K562 (cell line): Measurements from ENCODE around the gene ARHGAP42.

Experiments
- ARID4B ChIP-seq: sonication (generic); formaldehyde crosslinking; IDR thresholded peaks from 2 replicates; pipeline ENCODE4 v1.8.0; 2022; ENCODE audit warnings: mild to moderate bottlenecking, missing genetic modification reagents
- EP300 ChIP-seq: IDR thresholded peaks from 2 replicates; pipeline ENCODE4 v1.6.1; 2012; ENCODE audit warnings: low read length, improper control_type of control experiment
- FOSL1 ChIP-seq: fragments of 200-800 bp; sonication (Bioruptor generic); conservative IDR thresholded peaks from 2 replicates; pipeline ENCODE4 v1.6.1; 2016; ENCODE audit warnings: missing genetic modification characterization, missing compliant biosample characterization
- GTF2F1 ChIP-seq: IDR thresholded peaks from 2 replicates; pipeline ENCODE4 v1.6.1; 2011; ENCODE audit warnings: low read depth, low read length, improper control_type of control experiment
- KDM1A ChIP-seq, 2 experiments: fragments of 450-650 bp; IDR thresholded peaks; 2 replicates each; pipeline ENCODE4 v1.6.1; 2016; ENCODE audit warnings: mild to moderate bottlenecking in 2 of 2
- MED1 ChIP-seq: sonication (generic); formaldehyde crosslinking; IDR thresholded peaks from 2 replicates; pipeline ENCODE4 v1.8.1; 2023; ENCODE audit warnings: missing genetic modification reagents, borderline replicate concordance
- NCOA1 ChIP-seq: fragments of 450-650 bp; IDR thresholded peaks from 2 replicates; pipeline ENCODE4 v1.6.1; 2016; ENCODE audit warnings: low read depth
- SRSF1 ChIP-seq: fragments of 200-400 bp; formaldehyde crosslinking; IDR thresholded peaks from 2 replicates; pipeline ENCODE4 v1.6.1; 2017; ENCODE audit warnings: mild to moderate bottlenecking, low read depth, low read length, moderate library complexity
- ZKSCAN3 ChIP-seq: fragments of 250-450 bp; sonication (Bioruptor Pico); IDR thresholded peaks from 2 replicates; pipeline ENCODE4 v1.4.0; 2020
- ZNF133 ChIP-seq: fragments of 250-450 bp; sonication (Bioruptor Pico); IDR thresholded peaks from 2 replicates; pipeline ENCODE4 v1.4.0; 2020; ENCODE audit warnings: mild to moderate bottlenecking
- ZNF3 ChIP-seq: fragments of 250-450 bp; sonication (Bioruptor Pico); IDR thresholded peaks from 2 replicates; pipeline ENCODE4 v1.5.0; 2021; ENCODE audit warnings: mild to moderate bottlenecking, moderate library complexity
- TF ChIP-seq, protein P1 (sequence below), 3 experiments: IDR thresholded peaks in 2 of 3; conservative IDR thresholded peaks in 1 of 3; 2 replicates each; pipeline ENCODE4 v1.5.1; 2011 to 2012; ENCODE audit warnings: low read length in 3 of 3, mild to moderate bottlenecking in 3 of 3, control low read depth in 2 of 3, improper control_type of control experiment in 1 of 3, inconsistent platforms in 1 of 3, low read depth in 1 of 3, mixed read lengths in 1 of 3, moderate library complexity in 1 of 3; ENCODE audit not compliant: insufficient read depth in 2 of 3
- TF ChIP-seq, protein P2 (sequence below): fragments of 450-650 bp; IDR thresholded peaks from 2 replicates; pipeline ENCODE4 v1.6.1; 2016; ENCODE audit warnings: borderline replicate concordance

GRCh38 chr11:100874203-100874602 lies 187.1 kb downstream of the ARHGAP42 start:
- TF ChIP-seq ZKSCAN3 (CRISPR knock-in tag): no peak
- TF ChIP-seq ZNF3 (CRISPR knock-in tag): no peak
- TF ChIP-seq, protein P1, sequence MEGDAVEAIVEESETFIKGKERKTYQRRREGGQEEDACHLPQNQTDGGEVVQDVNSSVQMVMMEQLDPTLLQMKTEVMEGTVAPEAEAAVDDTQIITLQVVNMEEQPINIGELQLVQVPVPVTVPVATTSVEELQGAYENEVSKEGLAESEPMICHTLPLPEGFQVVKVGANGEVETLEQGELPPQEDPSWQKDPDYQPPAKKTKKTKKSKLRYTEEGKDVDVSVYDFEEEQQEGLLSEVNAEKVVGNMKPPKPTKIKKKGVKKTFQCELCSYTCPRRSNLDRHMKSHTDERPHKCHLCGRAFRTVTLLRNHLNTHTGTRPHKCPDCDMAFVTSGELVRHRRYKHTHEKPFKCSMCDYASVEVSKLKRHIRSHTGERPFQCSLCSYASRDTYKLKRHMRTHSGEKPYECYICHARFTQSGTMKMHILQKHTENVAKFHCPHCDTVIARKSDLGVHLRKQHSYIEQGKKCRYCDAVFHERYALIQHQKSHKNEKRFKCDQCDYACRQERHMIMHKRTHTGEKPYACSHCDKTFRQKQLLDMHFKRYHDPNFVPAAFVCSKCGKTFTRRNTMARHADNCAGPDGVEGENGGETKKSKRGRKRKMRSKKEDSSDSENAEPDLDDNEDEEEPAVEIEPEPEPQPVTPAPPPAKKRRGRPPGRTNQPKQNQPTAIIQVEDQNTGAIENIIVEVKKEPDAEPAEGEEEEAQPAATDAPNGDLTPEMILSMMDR (IDR thresholded peaks at IDR 0.05 in 2 of 3, conservative IDR thresholded peaks at IDR 0.05 in 1 of 3; ENCODE audit: insufficient read depth in 2 of 3, low read depth in 1 of 3, low read length in 3 of 3): no peak
- TF ChIP-seq KDM1A (IDR thresholded peaks at IDR 0.05): no peak
- no peak for TF ChIP-seq ARID4B (CRISPR knock-in tag)
- TF ChIP-seq EP300: no peak
- TF ChIP-seq SRSF1: no peak
- TF ChIP-seq ZNF133 (CRISPR knock-in tag): no peak
- no peak for TF ChIP-seq MED1 (CRISPR knock-in tag)
- no peak for TF ChIP-seq FOSL1 (tag)
- no peak for TF ChIP-seq GTF2F1
- no peak for TF ChIP-seq NCOA1
- TF ChIP-seq, protein P2, sequence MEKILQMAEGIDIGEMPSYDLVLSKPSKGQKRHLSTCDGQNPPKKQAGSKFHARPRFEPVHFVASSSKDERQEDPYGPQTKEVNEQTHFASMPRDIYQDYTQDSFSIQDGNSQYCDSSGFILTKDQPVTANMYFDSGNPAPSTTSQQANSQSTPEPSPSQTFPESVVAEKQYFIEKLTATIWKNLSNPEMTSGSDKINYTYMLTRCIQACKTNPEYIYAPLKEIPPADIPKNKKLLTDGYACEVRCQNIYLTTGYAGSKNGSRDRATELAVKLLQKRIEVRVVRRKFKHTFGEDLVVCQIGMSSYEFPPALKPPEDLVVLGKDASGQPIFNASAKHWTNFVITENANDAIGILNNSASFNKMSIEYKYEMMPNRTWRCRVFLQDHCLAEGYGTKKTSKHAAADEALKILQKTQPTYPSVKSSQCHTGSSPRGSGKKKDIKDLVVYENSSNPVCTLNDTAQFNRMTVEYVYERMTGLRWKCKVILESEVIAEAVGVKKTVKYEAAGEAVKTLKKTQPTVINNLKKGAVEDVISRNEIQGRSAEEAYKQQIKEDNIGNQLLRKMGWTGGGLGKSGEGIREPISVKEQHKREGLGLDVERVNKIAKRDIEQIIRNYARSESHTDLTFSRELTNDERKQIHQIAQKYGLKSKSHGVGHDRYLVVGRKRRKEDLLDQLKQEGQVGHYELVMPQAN: no peak
